Right lobe of liver (tissue), 4 donors: ENCODE data around the gene NCS1.

Experiments
- CTCF ChIP-seq, 4 donors: fragments of 200-600 bp in 3 of 4; fragments of 450-650 bp in 1 of 4; IDR thresholded peaks; one replicate each; pipeline versions ENCODE4 v1.5.1 to v1.8.0; 2016 to 2022; ENCODE audit warnings: antibody characterized with exemption in 4 of 4, mild to moderate bottlenecking in 2 of 4
- POLR2A ChIP-seq: fragments of 450-650 bp; IDR thresholded peaks from one replicate; pipeline ENCODE4 v1.6.1; 2017; ENCODE audit warnings: antibody characterized with exemption, mild to moderate bottlenecking
- donor health status: DM: no; HTN: no; CAD: no.
- donor health status: DM: no; HTN: no; CAD: no.
- donor health status: DM: no; HTN: yes; CAD: no.

DNA sequence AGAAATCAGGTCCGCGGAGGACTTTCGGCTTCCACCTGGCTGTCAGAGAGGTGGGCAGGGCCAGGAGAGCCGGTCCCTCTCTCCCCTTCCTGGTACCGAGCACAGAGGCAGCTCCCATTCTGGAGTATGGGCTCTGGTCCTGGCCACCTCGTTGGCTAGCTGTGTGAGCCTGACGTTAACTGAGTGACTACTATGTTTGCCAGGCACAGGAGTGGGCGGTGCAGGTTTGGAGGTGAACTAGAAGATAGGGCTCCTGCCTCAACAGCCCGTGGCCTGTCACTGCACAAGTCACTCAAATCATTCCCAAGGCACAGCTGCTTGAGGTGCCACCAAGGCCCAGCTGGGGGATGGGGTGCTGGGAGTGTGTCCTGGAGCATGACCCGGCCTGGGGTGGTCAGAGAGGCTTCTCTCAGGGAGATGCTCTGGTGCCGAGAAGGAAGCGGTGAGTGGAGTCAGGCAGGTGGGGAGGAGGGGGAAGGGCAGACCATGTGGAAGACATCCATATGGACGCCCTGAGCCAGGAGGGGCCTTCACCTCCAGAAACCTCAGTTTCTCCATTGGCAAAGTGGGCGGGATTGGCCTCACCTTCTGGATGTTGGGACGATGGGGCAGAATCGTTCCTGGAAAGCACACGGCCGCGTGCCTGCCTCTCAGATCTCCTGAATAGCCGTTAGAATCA lies 39.5 kb downstream of the NCS1 start:
- no peak for TF ChIP-seq POLR2A
- no peak for TF ChIP-seq CTCF (IDR thresholded peaks at IDR 0.05)
